Measurements from ENCODE around the gene CFAP20DC. TPM values are rescaled to one million over a fixed set of nuclear protein-coding genes. Genes with fewer than 3 reads are reported as not detected.

Gene CFAP20DC
- total and polyA plus RNA-seq, 2 of the 8 experiments (the other 6 are each of a cell fraction or from before 2014, with no cell fraction given), result 2.2 to 2.8 TPM

DNA sequence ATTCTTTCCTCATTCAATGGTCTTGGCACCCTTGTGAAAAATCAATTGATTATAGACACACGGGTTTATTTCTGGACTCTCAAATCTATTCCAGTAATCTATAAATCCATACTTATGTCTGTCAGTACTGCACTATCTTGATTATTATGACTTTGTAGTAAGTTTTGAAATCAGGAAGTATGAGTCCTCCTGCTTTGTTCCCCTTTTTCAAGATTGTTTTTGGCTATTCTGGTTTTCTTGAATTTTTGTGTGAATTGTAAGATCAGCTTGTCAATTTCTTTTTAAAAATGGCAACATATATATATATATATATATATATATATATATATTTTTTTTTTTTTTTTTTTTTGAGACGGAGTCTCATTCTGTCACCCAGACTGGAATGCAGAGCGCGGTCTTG is 32.3 kb upstream of the CFAP20DC start:
- no peak overlapping the region for H2BK15ac ChIP-seq (ENCODE audit: low read length)
- no peaks in the 10 kb centered on the region for H3K27me3 ChIP-seq (replicated peaks in 1 of 4; ENCODE audit: control insufficient read depth in 3 of 4, extremely low read depth in 1 of 4, insufficient read depth in 3 of 4, low read length in 3 of 4)
- H2BK20ac ChIP-seq (ENCODE audit: low read length), result no peak overlapping the region
- H3K79me2 ChIP-seq (ENCODE audit: control insufficient read depth in 1 of 2, insufficient read depth in 2 of 2, low read length in 2 of 2), result no peaks in the 10 kb centered on the region
- H3K18ac ChIP-seq (ENCODE audit: extremely low read depth, low read length), result no peak overlapping the region
- no peak overlapping the region for H2AFZ ChIP-seq (ENCODE audit: low read length)
- H2BK5ac ChIP-seq (ENCODE audit: low read depth, low read length), result no peak overlapping the region
- no peak overlapping the region for H3K14ac ChIP-seq (ENCODE audit: insufficient read length)
- no peak overlapping the region for H3K23ac ChIP-seq (ENCODE audit: insufficient read length)
- H3K4ac ChIP-seq (replicated peaks; ENCODE audit: insufficient read length, low read depth, low read length), result no peak overlapping the region
- CTCF ChIA-PET (ENCODE audit: partially characterized antibody), result interaction anchor here (0.6 kb wide), 1 partner anchor 258 kb away, joined by 3 read pairs; no protein-coding TSS in a partner anchor
- H2AK5ac ChIP-seq (ENCODE audit: low read depth, low read length), result no peak overlapping the region
- H4K91ac ChIP-seq (replicated peaks; ENCODE audit: insufficient read length, low read length), result no peak overlapping the region
- no peak overlapping the region for H4K5ac ChIP-seq (ENCODE audit: insufficient read length, low read depth, low read length)
- H3K4me3 ChIP-seq (ENCODE audit: extremely low read depth in 1 of 4, insufficient read depth in 2 of 4, low read depth in 3 of 4, low read length in 4 of 4), result no peak overlapping the region
- FAIRE-seq, result no peak
- no peaks in the 10 kb centered on the region for H3K9me3 ChIP-seq (ENCODE audit: insufficient read depth in 2 of 2, low read depth in 1 of 2, low read length in 1 of 2)
- H4K8ac ChIP-seq (ENCODE audit: extremely low read depth, insufficient read depth, low read length), result no peak overlapping the region
- WGBS, 2 experiments (ENCODE audit: extremely low coverage in 1 of 2, insufficient coverage in 1 of 2, insufficient read length in 1 of 2, insufficient replicate concordance in 2 of 2, low coverage in 1 of 2, low lambda C conversion rate in 2 of 2, missing lambda C conversion rate in 1 of 2), result 97% methylated on average over 3 of the region's 4 CpGs; no CpG with 5 or more reads in 1 of the 2 experiments
- no peak for DNase-seq (ENCODE audit: low read depth in 1 of 2, low spot score in 2 of 2)
- no peaks in the 10 kb centered on the region; a peak in 1 of 7 replicates for H3K4me1 ChIP-seq (replicated peaks in 1 of 4; ENCODE audit: control insufficient read depth in 3 of 4, insufficient read depth in 4 of 4, low read length in 3 of 4)
- no peaks in the 10 kb centered on the region for H3K36me3 ChIP-seq (ENCODE audit: control insufficient read depth in 2 of 4, insufficient read depth in 4 of 4, low read length in 3 of 4)
- no peak overlapping the region for H3K9ac ChIP-seq (replicated peaks in 1 of 4; ENCODE audit: extremely low read depth in 1 of 4, low read depth in 3 of 4, low read length in 3 of 4)
- H3K27ac ChIP-seq (ENCODE audit: low read depth, low read length), result no peak overlapping the region
- no peaks in the 10 kb centered on the region for H3K23me2 ChIP-seq (ENCODE audit: low read depth, low read length)
- no peak for TF ChIP-seq TAF7 (optimal IDR thresholded peaks at IDR 0.05; ENCODE audit: borderline replicate concordance, low read depth, low read length)
- no peak for TF ChIP-seq JUN (IDR thresholded peaks at IDR 0.05; ENCODE audit: low read depth, low read length)
- TF ChIP-seq RAD21 (IDR thresholded peaks at IDR 0.05 in 1 of 2, conservative IDR thresholded peaks at IDR 0.05 in 1 of 2; ENCODE audit: low read depth in 2 of 2, low read length in 2 of 2), result no peak
- TF ChIP-seq CHD2 (IDR thresholded peaks at IDR 0.05; ENCODE audit: low read length), result no peak
- TF ChIP-seq SIN3A (conservative IDR thresholded peaks at IDR 0.05 in 1 of 2, IDR thresholded peaks at IDR 0.05 in 1 of 2; ENCODE audit: low read depth in 1 of 2, low read length in 2 of 2), result no peak
- no peak for TF ChIP-seq NRF1 (IDR thresholded peaks at IDR 0.05; ENCODE audit: low read depth, low read length)
- TF ChIP-seq POLR2AphosphoS5 (IDR thresholded peaks at IDR 0.05; ENCODE audit: low read depth, low read length), result no peak
- no peak for TF ChIP-seq KDM1A (IDR thresholded peaks at IDR 0.05; ENCODE audit: borderline replicate concordance, low read length)
- TF ChIP-seq NANOG (IDR thresholded peaks at IDR 0.05; ENCODE audit: insufficient read depth, low read depth, low read length, poor library complexity, severe bottlenecking), result no peak
- no peaks in the 10 kb centered on the region for H4K20me1 ChIP-seq (replicated peaks in 1 of 2; ENCODE audit: control insufficient read depth in 1 of 2, insufficient read depth in 2 of 2, low read length in 2 of 2)
- H2BK120ac ChIP-seq (replicated peaks; ENCODE audit: low read depth, low read length), result no peak overlapping the region
- H3K4me2 ChIP-seq (ENCODE audit: insufficient read depth in 1 of 2, low read depth in 2 of 2, low read length in 2 of 2), result no peak overlapping the region
- no peak overlapping the region for H2BK12ac ChIP-seq (ENCODE audit: low read depth, low read length)
- H3K79me1 ChIP-seq (ENCODE audit: low read depth, low read length), result no peaks in the 10 kb centered on the region
- POLR2A ChIA-PET (ENCODE audit: partially characterized antibody), result no interaction called here
- H3K56ac ChIP-seq (replicated peaks; ENCODE audit: insufficient read length, low read depth, low read length), result no peak overlapping the region

All from H1 (cell line).